ENCODE measurements around the gene TMEM43.

DNA sequence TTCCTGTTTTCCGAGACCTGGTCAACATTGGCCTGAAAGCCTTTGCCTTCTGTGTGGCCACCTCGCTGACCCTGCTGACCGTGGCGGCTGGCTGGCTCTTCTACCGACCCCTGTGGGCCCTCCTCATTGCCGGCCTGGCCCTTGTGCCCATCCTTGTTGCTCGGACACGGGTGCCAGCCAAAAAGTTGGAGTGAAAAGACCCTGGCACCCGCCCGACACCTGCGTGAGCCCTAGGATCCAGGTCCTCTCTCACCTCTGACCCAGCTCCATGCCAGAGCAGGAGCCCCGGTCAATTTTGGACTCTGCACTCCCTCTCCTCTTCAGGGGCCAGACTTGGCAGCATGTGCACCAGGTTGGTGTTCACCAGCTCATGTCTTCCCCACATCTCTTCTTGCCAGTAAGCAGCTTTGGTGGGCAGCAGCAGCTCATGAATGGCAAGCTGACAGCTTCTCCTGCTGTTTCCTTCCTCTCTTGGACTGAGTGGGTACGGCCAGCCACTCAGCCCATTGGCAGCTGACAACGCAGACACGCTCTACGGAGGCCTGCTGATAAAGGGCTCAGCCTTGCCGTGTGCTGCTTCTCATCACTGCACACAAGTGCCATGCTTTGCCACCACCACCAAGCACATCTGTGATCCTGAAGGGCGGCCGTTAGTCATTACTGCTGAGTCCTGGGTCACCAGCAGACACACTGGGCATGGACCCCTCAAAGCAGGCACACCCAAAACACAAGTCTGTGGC is 16.9 kb downstream of the TMEM43 start:
- TF ChIP-seq, protein P1, sequence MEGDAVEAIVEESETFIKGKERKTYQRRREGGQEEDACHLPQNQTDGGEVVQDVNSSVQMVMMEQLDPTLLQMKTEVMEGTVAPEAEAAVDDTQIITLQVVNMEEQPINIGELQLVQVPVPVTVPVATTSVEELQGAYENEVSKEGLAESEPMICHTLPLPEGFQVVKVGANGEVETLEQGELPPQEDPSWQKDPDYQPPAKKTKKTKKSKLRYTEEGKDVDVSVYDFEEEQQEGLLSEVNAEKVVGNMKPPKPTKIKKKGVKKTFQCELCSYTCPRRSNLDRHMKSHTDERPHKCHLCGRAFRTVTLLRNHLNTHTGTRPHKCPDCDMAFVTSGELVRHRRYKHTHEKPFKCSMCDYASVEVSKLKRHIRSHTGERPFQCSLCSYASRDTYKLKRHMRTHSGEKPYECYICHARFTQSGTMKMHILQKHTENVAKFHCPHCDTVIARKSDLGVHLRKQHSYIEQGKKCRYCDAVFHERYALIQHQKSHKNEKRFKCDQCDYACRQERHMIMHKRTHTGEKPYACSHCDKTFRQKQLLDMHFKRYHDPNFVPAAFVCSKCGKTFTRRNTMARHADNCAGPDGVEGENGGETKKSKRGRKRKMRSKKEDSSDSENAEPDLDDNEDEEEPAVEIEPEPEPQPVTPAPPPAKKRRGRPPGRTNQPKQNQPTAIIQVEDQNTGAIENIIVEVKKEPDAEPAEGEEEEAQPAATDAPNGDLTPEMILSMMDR (IDR thresholded peaks at IDR 0.05; ENCODE audit: insufficient read depth, low read depth, low read length), result no peak
- TF ChIP-seq EZH2 (IDR thresholded peaks at IDR 0.05; ENCODE audit: insufficient read depth, low read length), result no peak

Data from astrocyte (in vitro differentiated cells and primary cell).